CD4-positive, alpha-beta T cell treated with Interleukin-4 for 4 hours (primary cell): ENCODE data around the gene TMPRSS9.

ENCODE experiments used
- DNase-seq: peaks from one replicate; pipeline ENCODE4 v3.0.0-alpha.2; 2020

Gene TMPRSS9

DNA sequence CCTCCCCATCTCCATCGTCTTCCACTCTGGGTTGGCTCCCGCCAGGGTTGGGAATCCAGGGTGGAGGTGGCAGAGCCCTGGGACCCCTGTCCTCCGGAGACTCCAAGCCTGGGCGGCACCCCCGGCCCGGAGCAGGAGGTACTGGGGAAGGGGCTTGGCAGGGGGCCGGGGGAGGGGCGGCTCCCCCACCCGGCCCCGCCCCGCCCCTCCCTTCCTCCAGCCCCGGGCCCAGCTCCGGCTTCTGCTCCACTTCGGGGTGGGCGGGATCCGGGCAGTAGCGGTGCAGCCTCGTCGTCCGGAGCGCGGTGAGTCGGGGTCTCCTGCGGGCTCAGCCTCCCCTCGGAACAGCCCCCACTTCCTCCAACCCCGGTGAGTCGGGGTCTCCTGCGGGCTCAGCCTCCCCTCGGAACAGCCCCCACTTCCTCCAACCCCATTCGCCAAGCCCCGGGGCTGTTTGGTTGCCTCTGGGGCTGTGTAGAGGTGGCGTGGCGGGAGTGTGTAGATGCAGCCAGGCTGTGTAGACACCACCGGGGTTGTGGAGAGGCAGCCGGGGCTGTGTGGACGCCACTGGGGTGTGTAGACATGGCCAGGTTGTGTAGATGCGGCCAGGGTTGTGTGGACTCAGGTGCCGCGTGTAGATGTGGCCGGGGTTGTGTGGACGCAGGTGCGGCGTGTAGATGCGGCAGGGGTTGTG lies at the start of gene TMPRSS9:
TMPRSS9 (plus strand) TSS at position 274 of the 694 bp plus-strand sequence. CDS start 29,521 bp downstream, outside the sequence.
- no peak for DNase-seq

DNA sequence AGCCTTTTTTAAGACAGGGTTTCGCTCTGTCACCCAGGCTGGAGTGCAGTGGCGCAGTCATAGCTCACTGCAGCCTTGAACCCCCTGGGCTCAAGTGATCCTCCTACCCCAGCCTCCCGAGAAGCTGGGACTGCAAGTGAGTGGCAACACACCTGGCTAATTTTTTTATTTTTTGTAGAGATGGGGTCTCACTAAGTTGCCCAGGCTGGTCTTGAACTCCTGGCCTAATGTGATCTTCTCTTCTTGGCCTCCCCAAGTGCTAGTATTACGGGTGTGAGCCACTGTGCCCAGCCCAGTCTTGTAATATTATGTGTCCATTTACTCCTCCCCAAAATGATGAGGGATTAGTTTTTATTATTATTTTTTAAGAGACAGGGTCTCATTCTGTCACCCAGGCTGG lies 49.0 kb upstream of the TMPRSS9 start:
- no peak for DNase-seq

DNA sequence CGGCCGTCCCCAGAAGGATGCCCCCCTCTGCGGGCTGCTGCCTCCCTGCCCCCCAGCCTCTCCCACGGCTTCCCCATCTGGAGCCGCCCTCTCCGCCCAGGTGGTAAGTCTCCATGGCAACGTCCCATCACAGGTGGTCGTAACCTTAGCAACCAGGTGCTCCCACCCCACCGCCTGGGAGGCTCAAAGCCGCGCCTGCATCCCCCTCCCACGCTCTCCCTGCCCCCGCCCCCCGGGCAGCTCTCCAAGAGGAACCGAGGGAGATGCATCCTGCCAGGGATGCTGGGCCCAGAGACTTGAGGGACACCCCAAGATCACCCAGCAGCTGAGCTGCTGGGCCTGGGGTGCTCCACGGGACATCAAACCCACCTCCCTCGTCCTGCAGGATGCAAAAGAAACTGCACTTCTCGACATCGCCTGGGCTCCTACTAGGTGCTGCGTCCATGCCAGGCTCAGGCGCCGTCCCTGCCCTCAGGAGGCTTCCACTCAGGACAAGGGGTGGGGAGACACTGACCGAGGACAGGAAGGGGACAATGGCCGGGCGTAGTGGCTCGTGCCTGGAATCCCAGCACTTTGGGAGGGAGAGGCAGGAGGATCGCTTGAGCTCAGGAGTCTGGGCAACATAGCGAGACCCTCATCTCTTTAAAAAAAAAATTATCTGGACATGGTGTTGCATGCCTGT lies 47.1 kb upstream of the TMPRSS9 start:
- no peak for DNase-seq

DNA sequence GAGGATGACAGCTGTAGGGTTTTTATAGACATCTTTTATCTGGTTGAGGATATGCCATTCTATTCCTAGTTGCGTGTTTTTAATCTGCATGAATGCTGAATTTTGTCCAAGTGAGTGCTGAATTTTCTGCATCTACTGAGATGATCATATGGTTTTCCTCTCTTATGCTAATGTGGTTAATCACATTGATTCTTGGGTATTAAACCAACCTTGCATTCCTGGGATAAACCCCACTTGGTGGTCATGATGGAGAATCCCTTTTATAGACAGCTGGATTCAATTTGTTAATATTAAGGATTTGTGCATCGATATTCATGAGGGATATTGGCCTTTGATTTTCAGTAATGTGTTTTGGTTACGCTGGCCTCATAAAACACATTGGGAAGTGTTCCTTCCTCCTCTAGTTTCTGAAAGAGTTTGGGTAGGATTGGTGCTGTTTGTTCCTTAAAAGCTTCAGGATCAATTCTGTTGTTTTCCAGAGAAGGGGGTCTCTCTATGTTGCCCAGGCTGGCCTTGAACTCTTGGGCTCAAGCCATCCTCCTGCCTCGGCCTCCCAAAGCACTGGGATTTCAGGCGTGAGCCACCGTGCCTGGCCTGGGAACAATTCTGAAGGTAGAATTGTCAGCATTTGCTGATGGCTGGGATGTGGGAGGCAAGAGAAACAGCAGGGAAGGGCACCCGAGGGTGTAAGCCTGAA lies 44.8 kb upstream of the TMPRSS9 start:
- DNase-seq: no peak

DNA sequence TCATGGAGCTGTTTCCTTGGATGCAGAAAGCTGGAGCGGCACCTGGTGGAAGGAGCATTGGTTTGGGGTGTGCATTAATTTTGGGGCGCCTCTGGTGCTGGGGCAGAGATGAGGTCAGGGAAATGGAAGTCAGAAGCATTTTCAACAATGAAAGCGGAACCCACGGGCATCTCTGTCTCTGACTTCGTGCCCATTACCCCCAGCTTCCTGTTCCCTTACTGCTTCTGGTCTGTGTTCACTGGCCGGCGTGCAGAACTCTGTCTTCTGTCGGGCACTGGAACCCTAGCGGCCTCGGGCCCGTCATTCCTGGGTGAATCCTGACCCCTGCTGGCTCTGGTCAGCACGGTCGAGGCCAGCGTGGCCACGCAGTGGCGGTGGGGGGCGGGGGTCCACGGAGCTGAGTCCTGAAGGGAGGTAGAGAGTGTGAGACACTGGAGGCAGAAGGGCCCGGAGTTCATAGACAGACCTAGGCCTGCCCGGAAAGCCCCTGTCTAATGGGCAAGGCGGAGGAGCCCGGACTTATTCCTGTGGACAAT lies 44.2 kb upstream of the TMPRSS9 start:
- DNase-seq: peak; percentile 5

DNA sequence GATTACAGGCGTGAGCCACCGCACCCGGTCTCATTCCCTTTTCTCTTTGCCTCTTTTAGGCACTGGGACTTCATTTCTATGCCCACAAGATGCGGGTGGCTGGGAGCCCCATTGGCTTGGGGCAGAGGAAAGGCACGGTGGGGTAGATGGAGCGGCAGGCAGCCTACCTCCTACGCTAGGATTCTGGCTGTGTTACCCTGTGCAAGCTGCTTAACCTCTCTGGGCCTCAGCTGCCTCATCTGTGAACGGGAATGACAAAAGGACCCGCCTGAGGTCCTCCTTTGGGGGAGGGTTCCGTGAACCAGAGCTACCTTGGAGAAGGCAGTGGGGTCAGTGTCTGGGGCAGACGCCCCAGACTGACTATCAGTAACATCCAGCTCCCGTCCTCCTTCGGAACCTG lies 42.8 kb upstream of the TMPRSS9 start:
- DNase-seq: no peak

DNA sequence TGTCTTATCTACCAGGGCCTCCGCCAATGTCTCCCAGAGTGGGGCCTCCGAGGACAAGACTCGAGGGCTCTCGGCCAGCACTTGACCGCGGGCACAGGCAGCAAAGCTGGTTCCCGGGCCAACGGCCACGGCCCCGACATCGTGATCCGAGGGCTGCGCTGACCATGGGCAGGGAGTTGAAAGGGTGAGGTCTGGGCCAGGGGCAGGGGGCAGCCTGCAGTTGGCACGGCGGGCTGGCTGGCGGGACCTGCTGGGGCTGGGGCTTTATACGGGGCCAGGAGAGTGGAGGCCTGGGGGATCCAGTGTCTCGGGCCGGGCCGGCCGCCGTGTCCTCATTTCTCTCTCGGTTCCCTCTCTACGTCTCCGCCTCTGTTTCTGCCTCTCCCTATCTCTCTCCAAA lies 42.3 kb upstream of the TMPRSS9 start:
- DNase-seq: no peak

DNA sequence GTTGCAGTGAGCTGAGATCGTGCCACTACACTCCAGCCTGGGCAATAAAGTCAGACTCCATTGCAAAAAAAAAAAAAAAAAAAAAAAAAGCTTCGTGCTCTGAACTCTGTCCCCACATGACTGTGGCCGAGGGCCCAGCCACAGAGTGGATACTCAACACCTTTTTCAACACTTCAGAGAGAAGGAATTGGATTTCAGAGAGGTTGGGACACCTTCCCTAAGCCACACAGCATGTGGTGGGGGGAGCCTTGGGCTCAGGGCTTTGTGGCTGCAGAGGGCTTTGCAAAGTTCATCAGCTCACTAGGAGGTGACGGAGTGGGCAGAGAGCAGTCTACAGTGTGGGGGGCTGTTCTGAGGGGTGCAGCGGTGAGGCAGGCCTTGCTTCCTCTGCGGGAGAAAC lies 41.1 kb upstream of the TMPRSS9 start:
- no peak for DNase-seq

DNA sequence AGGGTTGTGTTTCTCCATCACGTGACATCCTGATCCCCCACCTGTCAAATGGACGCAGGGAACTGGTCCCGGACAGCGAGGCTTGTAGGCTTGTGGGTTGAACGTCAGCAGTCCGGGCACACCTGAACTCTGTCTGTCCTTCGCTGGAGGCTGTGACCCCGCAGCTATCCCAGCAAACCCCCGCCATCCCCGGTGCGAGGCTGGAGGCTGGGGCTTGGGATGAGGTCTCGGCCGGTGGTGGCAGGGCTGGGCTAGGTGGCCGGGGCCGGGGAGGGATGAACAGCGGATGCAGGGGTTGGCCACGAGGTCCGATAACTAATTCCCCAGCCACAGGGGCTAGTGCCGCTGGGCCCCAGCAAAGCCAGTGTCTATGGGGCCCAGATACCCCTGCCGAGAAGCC lies 40.5 kb upstream of the TMPRSS9 start:
- DNase-seq: no peak

DNA sequence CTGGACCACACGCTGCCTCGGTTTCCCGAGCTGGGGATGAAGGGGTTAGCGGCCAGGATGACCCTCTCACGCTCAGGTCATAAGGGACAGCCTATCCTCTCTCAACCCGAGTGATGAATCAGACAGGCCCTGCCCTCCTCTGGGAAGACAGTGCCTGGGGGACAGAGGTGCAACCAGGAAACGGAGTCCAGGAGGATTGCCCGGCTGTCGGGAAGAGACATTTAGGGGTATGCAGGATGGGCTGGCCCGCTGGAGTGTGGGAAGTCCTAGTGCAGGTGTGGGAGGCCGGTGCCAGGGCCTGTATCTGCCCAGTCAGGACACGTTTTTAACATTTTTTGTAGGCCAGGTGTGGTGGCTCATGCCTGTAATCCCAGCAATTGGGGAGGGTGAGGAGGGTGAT lies 40.0 kb upstream of the TMPRSS9 start:
- no peak for DNase-seq

DNA sequence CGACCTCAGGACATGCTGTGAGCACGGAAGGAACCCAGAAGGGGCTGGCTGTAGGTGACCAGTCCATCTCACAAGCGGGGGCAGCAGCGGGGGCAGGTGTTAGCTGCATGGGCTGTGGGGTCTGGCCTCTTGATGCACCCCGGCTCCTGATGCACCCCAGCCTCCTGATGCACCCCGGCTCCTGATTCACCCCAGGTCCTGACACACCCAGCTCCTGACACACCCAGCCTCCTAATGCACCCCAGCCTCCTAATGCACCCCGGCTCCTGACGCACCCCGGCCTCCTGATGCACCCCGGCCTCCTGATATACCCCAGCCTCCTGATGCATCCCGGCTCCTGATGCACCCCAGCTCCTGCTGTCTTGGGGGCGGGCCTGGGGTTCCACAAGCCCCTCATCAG lies 39.1 kb upstream of the TMPRSS9 start:
- no peak for DNase-seq

DNA sequence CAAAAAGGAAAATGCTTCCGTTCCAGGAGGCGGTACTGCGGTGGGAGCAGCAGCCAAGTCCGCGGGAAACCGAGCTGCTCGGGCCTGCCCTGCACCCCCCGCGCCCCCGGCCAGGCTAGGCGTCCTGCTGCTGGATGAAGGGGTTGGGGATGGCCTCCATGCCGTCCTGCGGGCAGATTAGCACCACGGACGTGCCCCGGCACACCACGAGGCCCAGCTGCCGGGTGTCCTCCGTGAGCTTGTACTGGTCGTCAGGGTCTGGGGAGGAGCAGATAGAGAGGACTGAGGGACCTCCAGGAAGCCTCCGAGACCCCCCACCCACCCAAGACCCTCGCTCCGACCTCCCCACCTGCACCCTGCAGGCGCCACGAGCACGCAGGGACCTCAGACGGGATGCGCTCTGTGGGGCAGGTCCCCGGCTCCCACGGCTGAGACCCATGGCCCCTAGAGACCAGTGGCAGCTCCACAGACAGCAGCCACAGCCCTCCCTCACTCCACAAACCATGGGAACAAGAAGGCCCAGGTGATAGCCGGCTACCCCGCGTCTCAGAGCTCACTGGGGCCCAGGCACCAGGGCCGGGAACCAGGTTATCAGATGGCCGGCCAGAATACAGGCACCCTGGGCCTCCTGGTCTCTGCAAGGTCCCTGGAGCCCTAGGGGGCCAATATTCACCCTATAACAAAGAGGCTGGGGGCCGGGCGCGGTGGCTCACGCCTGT lies 38.3 kb upstream of the TMPRSS9 start:
- no peak for DNase-seq

DNA sequence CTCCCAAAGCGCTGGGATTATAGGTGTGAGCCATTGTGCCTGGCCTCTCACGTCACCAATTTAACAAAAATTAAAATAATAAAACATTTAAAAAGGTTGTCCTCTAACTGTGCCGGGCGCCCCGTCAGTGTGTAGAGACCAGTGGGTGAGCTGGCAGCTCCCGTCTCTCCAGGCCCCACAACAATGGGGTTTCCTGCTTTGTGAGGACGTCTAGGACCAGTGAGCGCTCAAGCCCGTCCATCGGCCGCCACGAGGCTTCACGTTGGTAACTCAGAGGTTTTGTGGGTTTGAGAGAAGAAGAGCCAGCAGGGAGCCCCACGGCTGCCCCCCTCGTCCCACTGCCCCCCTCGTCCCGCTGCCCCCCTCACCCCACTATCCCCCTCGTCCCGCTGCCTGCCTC lies 36.4 kb upstream of the TMPRSS9 start:
- no peak for DNase-seq

DNA sequence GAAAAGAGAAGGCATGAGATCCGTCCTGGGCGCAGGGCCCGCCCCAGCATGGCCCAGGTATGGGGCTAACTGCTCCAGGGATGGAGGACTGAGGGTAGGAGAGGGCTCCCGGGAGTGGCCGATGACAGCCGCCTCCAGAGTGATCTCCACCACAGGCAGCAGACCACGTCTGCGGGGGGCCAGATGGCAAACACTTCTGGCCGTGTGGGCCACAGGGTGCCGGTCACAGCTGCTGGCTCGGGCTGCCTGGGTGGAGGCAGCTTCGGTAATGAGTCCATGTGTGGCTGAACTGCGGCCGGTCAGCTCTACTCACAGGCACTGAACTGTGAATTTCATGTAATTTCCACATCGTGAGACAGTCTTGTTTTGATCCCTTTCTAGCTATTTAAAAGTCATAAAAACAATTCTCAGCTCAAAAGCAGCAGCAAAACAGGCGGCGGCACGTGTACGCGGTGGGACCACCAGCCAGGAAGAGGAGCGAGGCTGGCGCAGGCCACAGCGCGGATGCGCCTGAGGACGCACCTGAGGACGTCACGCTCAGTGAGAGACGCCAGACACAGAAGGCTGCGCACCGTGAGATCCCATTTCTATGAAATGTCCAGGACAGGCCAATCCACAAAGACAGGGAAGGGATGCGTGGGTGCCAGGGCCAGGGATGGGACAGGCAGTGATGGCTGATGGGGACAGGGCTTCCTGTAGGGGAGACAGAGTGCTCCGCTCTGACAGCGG lies 35.7 kb upstream of the TMPRSS9 start:
- no peak for DNase-seq

DNA sequence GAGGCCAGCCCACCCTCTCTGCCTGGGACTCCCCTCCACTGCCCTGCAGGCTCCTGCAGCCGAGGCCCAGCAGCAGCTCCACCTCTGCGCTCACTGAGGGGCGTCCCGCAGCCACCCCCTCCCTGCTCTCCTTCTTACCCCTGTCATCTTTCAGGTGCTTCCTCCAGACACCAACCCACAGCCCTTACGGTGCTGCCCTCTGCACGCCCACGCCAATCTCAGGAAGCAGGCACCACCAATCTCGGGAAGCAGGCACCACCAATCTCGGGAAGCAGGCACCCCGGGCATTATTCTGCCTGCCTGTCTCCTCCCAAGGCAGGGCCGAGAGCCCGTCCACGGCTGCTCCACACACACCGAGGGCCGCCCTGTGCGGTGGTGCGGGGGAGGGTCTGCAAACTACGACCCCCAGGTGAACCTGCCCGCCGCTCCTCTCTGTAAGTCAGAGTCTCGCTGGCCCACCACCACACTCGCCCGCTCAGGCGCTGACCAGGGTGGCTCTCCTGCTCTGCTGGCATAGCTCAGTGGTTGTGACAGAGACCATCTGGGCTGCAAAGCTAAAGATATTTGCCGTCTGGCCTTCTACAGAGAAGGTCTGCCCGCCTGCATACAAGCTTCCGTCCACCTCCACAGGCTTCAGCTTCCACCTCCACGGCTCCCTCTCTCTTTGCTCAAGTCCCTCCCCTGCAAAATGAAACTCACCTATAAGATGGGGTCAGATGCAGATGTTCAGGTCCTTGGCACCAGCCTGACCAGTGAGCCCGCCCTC lies 34.6 kb upstream of the TMPRSS9 start:
- no peak for DNase-seq

DNA sequence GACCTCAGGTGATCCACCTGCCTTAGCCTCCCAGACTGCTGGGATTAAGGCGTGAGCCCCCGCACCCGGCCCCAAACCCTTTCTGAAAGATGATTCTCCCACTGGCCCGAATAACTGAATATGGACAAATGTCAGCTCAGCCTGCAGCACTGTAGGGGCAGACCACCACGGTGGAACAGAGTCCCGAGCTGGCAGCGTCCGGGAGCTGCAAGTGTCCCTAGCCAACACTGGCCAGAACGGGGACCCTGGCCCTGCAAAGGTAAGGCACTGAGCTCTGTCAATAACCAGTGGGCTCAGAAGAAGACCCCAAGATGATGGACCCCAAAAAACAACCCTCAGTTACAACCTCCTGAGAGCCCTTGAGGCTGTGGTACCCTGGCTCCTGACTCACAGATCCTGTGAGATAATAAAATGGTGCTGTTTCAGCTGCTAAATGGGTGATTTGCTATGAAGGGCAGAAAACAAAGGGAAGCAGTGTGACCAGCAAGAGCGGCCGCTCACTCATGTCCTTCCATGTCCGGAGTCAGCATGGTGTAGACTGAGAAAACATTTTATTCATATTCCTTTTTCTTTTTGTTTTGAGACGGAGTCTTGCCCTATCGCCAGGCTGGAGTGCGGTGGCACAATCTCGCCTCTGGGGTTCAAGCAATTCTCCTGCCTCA lies 33.2 kb upstream of the TMPRSS9 start:
- no peak for DNase-seq

DNA sequence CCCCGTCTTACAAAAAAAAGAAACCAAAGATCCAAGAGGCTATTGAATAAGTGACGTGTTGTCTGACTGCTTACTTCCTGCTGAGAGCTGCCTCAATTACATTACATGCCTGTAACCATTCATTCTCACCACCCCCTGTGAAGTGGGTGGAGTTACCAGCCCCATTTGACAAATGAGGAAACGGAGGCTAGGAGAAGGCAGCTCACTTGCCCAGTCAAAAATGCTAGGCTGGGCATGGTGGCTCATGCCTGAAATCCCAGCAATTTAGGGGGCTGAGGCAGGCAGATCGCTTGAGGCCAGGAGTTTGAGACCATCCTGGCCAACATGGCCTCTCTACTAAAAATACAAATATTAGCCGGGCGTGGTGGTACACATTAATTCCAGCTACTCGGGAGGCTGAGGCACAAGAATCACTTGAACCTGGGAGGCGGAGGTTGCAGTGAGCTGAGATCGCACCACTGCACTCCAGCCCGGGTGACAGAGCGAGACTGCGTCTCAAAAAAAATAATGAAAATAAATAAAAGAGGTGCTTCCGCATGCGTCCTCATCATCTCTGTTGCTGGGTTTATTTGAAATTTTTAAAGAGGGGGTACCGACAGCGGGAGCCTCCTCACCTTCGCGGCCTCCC lies 32.2 kb upstream of the TMPRSS9 start:
- DNase-seq: peak; percentile 77

DNA sequence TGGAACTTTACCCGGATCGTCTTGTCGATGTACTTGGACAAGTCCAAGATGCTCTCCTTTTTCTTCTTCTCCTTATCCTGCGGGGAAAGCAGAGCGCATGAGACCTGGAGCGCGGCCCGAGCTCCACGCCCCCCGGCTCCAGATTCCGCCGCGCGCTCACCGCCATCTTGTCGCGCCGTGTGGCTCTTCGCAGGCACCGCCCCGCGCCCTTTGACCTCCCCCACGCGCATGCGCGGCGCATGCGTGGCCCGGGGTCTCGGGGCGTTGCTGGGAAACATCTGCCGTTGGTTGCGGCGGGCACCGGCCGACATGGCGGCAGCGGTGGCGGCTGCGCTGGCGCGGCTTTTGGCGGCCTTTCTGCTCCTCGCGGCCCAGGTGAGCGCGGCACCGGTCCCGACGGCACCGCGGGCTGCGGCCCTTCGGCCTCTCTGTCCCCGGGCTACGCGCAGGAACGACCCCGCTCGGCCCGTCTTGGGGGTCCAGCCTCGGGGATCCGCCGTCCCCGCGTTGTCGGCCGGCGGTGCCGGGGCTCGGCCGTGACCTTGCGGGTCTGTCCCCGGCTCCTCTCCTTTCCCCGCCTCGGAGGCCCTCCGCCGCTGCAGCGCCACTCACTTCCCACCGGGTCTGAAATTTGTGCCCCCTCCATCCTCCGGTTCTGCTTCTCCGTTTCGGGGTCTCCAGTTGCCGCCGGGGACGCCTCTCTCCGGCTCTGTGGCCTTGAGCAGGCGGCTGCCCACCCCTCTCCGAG lies 31.5 kb upstream of the TMPRSS9 start, which contains the start of the genes LSM7 and SPPL2B:
LSM7 (minus strand) TSS at position 186 of the 748 bp plus-strand sequence; CDS start at position 166, 20 bp downstream.
SPPL2B (plus strand) TSS at position 284 of the 748 bp plus-strand sequence; CDS start at position 310, 26 bp downstream.
- DNase-seq: peak; percentile 91

DNA sequence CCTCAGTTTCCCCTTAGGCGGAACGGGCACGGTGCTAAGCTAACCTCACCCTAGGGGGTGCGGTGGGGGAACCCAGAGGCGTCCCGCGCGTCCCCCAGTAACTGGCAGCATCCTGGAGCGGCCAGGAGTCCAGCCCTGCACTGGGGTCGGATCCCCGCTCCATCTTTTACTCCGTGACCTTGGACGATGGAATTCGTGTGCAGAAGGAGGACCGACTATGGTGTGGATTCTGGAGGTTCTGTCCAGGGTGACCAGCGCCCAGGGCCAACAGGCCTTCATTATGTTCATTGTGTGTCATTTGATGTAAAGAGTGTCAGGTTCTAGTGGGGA lies 31.0 kb upstream of the TMPRSS9 start:
- no peak for DNase-seq

DNA sequence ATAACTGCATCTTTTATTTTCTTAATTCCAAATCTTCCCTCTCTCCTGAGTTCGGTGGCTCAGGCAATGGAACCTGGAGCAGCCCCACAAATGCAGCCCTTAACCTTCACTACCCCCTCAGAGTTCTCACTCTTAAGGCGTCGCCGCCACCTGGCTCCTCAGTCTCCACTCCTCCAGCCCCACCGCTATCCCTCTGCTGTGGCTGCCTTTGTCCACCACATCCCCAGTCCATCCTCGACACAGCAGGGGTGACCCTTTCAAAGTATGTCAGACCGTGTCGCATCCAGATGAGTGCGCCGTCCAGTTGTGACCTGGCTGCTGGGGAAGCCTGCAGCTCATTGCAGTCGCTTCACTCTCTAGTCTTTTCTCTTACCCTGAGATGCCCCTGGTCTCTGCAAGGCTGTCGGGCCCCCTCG lies 30.6 kb upstream of the TMPRSS9 start:
- no peak for DNase-seq
